Uterus (tissue), 2 donors: ENCODE data around the gene TUBB4B.

Experiments
- POLR2A ChIP-seq, 2 donors: fragments of 450-650 bp; IDR thresholded peaks; one replicate each; pipeline ENCODE4 v1.6.1; 2016; ENCODE audit warnings: antibody characterized with exemption in 2 of 2, mild to moderate bottlenecking in 1 of 2, moderate library complexity in 1 of 2
- TF ChIP-seq, protein P1 (sequence below), 4 experiments: fragments of 200-600 bp in 2 of 4; fragments of 450-650 bp in 2 of 4; sonication (generic) in 2 of 4; IDR thresholded peaks; one replicate each; pipeline ENCODE4 v1.5.1; 2016 to 2019; ENCODE audit warnings: antibody characterized with exemption in 4 of 4, mild to moderate bottlenecking in 2 of 4, moderate library complexity in 1 of 4

DNA sequence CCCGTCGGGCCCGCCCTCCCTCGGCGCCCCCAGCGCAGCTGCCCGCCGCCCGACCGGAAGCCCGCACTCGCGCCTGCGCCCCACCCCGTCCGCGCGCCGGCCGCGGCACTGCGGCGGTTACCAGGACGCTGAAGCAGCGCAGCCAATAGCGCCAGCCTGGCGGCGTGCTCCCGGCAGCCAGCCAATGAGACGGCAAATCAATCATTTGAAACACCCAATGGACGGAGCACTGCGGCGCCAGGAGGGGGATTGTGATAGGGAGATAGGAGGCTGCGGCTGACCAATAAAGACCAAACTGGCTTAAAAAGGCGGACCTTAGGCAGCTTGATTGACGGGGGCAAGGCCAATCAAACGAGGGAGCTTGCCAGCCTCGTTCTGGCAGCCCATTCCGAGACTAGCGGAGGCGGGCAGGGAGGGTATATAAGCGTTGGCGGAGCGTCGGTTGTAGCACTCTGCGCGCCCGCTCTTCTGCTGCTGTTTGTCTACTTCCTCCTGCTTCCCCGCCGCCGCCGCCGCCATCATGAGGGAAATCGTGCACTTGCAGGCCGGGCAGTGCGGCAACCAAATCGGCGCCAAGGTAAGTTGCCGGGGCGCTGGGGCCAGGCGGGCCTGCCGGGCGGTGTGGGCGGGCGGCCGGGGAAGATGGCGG is at the start of gene TUBB4B:
- TF ChIP-seq, protein P1, sequence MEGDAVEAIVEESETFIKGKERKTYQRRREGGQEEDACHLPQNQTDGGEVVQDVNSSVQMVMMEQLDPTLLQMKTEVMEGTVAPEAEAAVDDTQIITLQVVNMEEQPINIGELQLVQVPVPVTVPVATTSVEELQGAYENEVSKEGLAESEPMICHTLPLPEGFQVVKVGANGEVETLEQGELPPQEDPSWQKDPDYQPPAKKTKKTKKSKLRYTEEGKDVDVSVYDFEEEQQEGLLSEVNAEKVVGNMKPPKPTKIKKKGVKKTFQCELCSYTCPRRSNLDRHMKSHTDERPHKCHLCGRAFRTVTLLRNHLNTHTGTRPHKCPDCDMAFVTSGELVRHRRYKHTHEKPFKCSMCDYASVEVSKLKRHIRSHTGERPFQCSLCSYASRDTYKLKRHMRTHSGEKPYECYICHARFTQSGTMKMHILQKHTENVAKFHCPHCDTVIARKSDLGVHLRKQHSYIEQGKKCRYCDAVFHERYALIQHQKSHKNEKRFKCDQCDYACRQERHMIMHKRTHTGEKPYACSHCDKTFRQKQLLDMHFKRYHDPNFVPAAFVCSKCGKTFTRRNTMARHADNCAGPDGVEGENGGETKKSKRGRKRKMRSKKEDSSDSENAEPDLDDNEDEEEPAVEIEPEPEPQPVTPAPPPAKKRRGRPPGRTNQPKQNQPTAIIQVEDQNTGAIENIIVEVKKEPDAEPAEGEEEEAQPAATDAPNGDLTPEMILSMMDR (IDR thresholded peaks at IDR 0.05) = peak in 2 of 4 experiments; percentile 2 to 50
- peak; percentile 93 to 100 for TF ChIP-seq POLR2A (IDR thresholded peaks at IDR 0.05)
